Measurements from ENCODE around the gene ST7L.

ST7L gene

DNA sequence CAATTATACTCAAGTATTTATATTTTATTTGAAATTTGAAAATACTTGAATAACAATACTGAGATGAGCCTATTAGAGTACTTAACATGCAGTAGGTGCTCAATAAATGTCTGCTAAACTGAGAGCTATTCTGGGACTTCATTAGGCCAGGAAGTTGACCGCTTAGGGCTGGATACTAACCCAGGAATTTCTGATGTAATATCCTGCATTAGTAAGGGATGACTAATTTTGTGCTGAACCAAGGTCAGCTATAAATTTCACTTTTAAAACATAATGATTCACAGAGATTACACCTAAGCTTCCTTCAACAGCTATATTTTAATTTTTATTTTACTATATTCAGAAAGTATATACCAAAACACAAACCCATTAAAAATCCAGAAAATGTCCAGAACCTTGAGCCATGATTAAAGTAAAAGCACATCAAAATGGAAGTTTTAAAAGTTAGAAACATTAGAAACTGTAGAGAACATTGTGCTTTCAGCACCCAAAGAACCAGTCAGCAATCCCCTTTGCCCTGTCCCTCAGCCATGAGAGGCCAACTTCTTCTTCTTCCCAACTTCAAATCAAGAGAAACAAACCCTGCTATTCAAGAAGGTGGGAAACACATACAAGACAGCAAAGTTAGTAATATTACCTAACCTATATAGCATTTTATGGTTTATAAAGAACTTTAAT is 74.8 kb downstream of the ST7L start:
- no peak for DNase-seq

- DNase-seq = no peak
Measured at GRCh38 chr1:112542206-112542973, 76.6 kb downstream of the ST7L start.

DNA sequence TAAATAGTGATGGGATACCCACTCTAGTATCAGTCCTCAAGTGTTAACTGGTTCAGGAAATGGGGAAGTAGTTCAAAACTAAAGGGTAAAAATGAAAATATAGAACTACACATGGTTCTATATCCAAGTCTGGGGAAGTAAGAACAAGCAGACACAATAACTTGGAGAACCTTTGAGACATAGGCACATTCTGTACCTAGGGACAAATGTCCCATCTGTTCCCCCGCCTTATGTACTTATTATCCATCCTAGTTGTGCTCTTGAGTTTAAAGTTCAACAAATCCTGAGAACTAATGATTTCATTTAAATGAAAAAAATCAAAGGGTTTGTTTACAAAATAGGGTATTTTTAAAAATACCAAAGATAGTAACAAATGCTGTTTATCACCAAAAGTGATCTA is 77.6 kb downstream of the ST7L start:
- DNase-seq = no peak

- DNase-seq = no peak
Measured at GRCh38 chr1:112540226-112540794, 78.6 kb downstream of the ST7L start.

GRCh38 chr1:112538883-112539282 is 80.1 kb downstream of the ST7L start:
- no peak for DNase-seq

DNA sequence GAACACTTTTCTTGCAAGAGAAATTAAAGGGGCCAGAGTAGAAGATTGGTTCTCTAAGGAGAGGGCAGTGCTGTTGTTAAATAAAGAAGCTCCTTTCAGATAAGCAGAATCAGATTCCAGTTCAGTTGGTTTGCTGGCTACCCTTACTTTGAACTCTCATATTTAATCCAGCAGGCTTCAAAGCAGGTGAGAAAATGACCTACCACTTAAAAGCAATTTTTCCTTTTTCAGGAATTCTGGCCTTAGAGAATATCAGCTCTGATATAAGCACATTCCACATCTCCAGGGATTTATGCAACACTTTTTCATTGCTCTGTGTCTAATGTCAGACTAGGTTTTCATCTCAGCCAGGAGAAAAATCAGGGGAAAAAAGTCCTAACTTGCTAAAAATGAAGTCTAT is 81.5 kb downstream of the ST7L start:
- DNase-seq = no peak

GRCh38 chr1:112536561-112536960 is 82.4 kb downstream of the ST7L start:
- no peak for DNase-seq

DNA sequence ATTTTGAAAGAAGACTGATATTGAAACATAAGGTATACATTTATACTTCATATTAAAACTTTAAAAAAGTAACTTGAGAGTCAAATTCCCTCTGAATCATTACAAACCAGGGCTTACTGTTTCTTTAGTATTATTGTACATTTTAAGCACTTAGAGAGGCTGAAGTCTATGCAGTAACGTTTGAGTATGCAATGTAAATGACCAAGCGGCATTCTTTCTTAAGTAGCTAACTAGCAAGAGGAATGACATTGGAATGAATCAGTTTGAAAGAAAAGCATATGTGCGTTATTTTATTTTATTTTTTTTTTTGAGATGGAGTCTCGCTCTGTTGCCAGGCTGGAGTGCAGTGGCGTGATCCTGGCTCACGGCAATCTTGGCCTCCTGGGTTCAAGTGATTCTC is 85.9 kb downstream of the ST7L start:
- DNase-seq = no peak

- DNase-seq = no peak
Measured at GRCh38 chr1:112532064-112532463, 86.9 kb downstream of the ST7L start.

- DNase-seq = no peak
Measured at GRCh38 chr1:112530832-112531231, 88.1 kb downstream of the ST7L start.

- DNase-seq = no peak
Measured at GRCh38 chr1:112529301-112529700, 89.6 kb downstream of the ST7L start.

GRCh38 chr1:112528076-112528475 is 90.9 kb downstream of the ST7L start:
- no peak for DNase-seq

DNA sequence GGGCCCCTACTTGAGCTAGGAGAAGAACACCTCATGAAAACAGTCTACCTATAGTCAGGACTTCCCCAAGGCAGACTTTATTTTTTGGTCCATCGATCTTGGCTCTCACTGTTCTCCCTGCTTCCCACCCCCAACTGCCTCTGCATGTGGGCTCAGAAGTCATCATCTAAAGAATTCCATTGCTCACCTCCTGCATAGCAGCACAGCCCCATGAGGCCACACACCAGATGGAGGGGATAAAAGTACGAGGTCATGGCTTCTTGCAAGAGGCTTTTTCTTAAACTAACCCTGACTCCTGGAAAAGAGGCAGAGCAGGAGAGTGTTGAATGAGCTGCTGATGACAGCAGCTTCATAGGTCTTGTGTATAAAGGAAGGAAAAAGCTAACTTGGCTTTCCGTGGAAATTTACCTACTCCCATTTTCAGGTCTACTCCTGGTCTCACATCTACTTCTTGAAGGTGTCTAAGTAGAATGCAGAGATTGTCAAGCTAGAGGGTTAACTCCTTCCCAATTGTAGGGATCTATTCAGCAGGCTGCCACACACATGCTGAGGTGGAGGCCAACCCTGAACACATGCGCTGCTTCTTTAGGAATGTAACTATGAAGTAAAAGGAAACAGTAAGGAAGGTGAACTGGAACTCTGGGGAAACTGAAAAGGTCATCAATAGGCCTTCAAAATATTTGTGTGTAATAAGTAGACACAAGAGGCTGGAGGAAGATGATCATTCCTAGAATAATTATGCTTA is 91.5 kb downstream of the ST7L start:
- DNase-seq = no peak

DNA sequence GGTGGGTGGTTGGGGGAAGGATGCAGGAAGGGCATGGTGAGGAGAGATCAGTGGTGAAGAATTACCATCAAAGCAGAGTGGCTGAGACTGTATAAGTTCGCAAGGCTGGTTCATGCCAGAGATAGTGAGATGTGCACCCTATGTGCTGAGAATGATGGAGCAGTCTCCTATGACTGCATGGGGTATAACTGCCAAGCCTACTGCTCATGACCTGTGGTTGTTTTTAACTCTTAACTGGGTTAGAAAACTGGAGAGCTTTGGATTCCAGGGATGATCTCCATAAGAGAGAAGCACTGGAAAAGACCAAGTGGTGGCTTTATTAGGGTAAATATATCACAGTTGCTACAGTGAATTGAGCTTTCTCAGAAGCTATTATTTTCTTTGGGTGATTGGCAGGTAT is 94.0 kb downstream of the ST7L start:
- DNase-seq = no peak

GRCh38 chr1:112524251-112524650 is 94.7 kb downstream of the ST7L start:
- no peak for DNase-seq

GRCh38 chr1:112522621-112523020 is 96.3 kb downstream of the ST7L start:
- no peak for DNase-seq

DNA sequence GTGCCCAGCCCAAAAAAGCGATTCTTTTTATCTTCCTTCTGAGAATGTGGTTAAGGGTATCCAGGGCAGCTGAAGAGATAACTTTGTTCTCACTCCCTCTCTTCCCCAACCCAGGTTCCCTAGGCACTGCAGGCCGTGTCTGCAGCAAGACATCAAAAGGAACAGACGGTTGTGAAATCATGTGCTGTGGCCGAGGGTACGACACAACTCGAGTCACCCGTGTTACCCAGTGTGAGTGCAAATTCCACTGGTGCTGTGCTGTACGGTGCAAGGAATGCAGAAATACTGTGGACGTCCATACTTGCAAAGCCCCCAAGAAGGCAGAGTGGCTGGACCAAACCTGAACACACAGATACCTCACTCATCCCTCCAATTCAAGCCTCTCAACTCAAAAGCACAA is 98.8 kb downstream of the ST7L start:
- DNase-seq = no peak

DNA sequence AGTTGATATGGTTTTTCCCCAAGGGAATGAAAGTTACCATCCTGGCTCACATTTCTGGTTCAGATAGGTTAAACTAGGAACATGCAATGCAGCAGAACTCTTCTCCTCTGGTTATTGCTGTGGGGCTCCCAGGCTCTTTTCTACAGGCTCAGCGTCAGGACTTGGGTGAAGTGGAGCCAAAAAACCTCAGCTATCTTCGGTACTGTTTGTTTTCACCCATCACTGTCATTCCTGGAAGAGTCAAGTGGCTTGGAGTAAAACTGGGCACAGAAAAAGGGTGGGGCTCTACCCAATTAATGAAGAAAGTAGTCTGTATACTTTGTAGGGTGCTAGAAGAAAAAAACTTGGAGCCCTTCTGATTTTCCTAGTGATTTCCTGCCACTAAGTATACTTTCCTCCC is 100.8 kb downstream of the ST7L start:
- DNase-seq = no peak

DNA sequence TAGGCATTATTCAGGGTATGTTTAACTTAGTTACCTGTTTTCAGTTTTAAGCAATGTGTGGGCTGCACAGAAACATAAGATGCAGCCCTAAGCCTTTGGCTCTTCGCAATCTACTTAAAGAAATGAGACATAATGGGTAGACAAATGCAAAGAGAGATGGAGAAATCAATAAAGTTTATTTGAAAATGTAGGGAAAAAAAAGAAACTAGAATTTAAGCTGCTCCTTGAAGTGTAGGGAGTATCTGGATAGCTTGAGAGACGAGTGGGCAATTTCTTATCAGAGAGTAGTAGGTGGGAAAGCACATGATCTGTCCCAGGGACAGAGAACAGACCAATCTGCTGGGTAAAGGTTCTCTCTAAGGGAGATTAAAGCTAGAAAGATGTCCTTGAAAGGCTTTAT is 101.3 kb downstream of the ST7L start:
- no peak for DNase-seq

- peak; percentile 54 for DNase-seq
Measured at GRCh38 chr1:112517231-112517630, 101.7 kb downstream of the ST7L start.

DNA sequence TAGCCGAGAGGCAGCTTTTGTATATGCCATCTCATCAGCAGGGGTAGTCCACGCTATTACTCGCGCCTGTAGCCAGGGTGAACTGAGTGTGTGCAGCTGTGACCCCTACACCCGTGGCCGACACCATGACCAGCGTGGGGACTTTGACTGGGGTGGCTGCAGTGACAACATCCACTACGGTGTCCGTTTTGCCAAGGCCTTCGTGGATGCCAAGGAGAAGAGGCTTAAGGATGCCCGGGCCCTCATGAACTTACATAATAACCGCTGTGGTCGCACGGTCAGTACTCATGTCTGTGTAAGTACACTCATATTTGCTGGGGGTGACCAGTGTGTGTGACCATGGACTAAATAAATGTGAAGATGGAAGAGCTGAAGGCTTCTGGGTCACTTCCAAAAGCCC is 102.8 kb downstream of the ST7L start:
- no peak for DNase-seq

- no peak for DNase-seq
Measured at GRCh38 chr1:112515311-112516009, 103.5 kb downstream of the ST7L start.

- no peak for DNase-seq
Measured at GRCh38 chr1:112514901-112515300, 104.0 kb downstream of the ST7L start.

Data from NCI-H1105 treated with DMSO at 0.1 percent for 48 hours (cell line).